ENCODE results near the gene SORBS1. TPM values are rescaled to one million over a fixed set of nuclear protein-coding genes. Genes with fewer than 3 reads are reported as not detected.

Gene SORBS1
- polyA plus RNA-seq, 1 donor from 2014 or later, result 39.5 TPM

DNA sequence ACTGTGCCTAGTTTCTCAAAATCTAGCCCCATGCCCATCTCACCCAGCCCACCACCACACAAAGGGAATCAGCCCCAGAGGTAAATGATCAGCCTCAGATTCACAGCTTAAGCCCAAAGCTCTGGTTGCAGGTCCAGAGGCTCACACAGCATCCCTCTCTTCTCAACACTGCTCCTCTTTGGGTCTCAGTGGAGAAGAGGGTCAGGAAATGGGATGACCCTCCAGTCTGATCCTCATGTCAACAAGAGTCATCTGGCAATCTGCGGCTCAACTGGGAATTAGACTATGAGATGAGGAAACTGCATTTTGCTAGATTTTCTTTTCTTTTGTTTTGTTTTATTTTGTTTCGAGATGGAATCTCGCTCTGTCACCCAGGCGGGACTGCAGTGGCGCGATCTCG lies 144.2 kb downstream of the SORBS1 start:
- Histone ChIP-seq H3K79me2 (replicated peaks; ENCODE audit: insufficient read depth, low read length) (no peaks in the 10 kb centered on the region), H3K4me3 (ENCODE audit: low read length) (no peak overlapping the region), H3K4me2 (ENCODE audit: low read length) (no peak overlapping the region), H3K36me3 (ENCODE audit: insufficient read depth, low read length) (peaks cover 5% of the 10 kb centered on the region), H4K20me1 (ENCODE audit: insufficient read depth) (no peaks in the 10 kb centered on the region), H3K9me2 (ENCODE audit: insufficient read depth, low read length) (no peaks in the 10 kb centered on the region), H3F3A (ENCODE audit: insufficient read depth, low read length, poor library complexity, severe bottlenecking) (no peaks in the 10 kb centered on the region), H3K27ac (ENCODE audit: low read length) (no peak overlapping the region), H2AFZ (ENCODE audit: low read depth, low read length) (no peak overlapping the region), H3K9me3 (ENCODE audit: low read length) (no peaks in the 10 kb centered on the region), H3K9ac (ENCODE audit: low read length) (no peak overlapping the region), H3K27me3 (ENCODE audit: insufficient read depth, low read depth, low read length) (no peaks in the 10 kb centered on the region)
- no peak for TF ChIP-seq CTCF (IDR thresholded peaks at IDR 0.05; ENCODE audit: poor library complexity, severe bottlenecking)
- TF ChIP-seq MXI1 (conservative IDR thresholded peaks at IDR 0.05; ENCODE audit: poor library complexity, severe bottlenecking), result no peak
- no peak for TF ChIP-seq POLR2AphosphoS5 (IDR thresholded peaks at IDR 0.05)
- TF ChIP-seq TAF1 (IDR thresholded peaks at IDR 0.05; ENCODE audit: low read depth), result no peak
- TF ChIP-seq SMC3 (conservative IDR thresholded peaks at IDR 0.05; ENCODE audit: poor library complexity), result no peak
- TF ChIP-seq, protein P1, sequence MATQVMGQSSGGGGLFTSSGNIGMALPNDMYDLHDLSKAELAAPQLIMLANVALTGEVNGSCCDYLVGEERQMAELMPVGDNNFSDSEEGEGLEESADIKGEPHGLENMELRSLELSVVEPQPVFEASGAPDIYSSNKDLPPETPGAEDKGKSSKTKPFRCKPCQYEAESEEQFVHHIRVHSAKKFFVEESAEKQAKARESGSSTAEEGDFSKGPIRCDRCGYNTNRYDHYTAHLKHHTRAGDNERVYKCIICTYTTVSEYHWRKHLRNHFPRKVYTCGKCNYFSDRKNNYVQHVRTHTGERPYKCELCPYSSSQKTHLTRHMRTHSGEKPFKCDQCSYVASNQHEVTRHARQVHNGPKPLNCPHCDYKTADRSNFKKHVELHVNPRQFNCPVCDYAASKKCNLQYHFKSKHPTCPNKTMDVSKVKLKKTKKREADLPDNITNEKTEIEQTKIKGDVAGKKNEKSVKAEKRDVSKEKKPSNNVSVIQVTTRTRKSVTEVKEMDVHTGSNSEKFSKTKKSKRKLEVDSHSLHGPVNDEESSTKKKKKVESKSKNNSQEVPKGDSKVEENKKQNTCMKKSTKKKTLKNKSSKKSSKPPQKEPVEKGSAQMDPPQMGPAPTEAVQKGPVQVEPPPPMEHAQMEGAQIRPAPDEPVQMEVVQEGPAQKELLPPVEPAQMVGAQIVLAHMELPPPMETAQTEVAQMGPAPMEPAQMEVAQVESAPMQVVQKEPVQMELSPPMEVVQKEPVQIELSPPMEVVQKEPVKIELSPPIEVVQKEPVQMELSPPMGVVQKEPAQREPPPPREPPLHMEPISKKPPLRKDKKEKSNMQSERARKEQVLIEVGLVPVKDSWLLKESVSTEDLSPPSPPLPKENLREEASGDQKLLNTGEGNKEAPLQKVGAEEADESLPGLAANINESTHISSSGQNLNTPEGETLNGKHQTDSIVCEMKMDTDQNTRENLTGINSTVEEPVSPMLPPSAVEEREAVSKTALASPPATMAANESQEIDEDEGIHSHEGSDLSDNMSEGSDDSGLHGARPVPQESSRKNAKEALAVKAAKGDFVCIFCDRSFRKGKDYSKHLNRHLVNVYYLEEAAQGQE (IDR thresholded peaks at IDR 0.05; ENCODE audit: borderline replicate concordance), result no peak
- no peak for TF ChIP-seq EP300 (conservative IDR thresholded peaks at IDR 0.05; ENCODE audit: poor library complexity, severe bottlenecking)
- TF ChIP-seq EZH2 (IDR thresholded peaks at IDR 0.05; ENCODE audit: borderline replicate concordance, insufficient read depth, low read length, poor library complexity, severe bottlenecking), result no peak
- no peak for TF ChIP-seq RAD21 (conservative IDR thresholded peaks at IDR 0.05)

DNA sequence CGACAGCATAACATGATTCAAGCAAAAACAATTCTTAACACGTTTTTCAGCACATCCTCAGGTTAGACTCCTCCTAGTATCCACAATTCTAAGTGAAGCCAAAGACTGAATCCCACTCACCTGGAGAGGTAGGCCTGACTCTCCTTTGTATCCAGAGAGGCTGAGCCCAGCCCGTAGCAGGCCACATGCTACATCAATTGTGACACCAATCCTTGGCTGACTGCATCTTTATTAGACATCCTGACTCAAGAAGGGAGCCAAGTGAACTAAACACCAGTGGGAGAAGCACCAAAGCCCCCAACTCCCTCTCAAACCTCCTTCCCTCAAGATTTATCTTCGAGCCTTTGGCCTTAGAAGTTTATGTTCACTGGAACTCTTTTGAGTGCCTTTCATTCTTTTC lies 144.9 kb downstream of the SORBS1 start:
- Histone ChIP-seq H3K27ac (ENCODE audit: low read length) (no peak overlapping the region), H3K9ac (ENCODE audit: low read length) (no peak overlapping the region), H3K4me3 (ENCODE audit: low read length) (no peak overlapping the region), H3K27me3 (ENCODE audit: insufficient read depth, low read depth, low read length) (no peaks in the 10 kb centered on the region), H2AFZ (ENCODE audit: low read depth, low read length) (no peak overlapping the region), H4K20me1 (ENCODE audit: insufficient read depth) (no peaks in the 10 kb centered on the region), H3K9me2 (ENCODE audit: insufficient read depth, low read length) (no peaks in the 10 kb centered on the region), H3K4me2 (ENCODE audit: low read length) (no peak overlapping the region), H3K9me3 (ENCODE audit: low read length) (no peaks in the 10 kb centered on the region), H3K36me3 (ENCODE audit: insufficient read depth, low read length) (peaks cover 5% of the 10 kb centered on the region), H3F3A (ENCODE audit: insufficient read depth, low read length, poor library complexity, severe bottlenecking) (no peaks in the 10 kb centered on the region), H3K79me2 (replicated peaks; ENCODE audit: insufficient read depth, low read length) (no peaks in the 10 kb centered on the region)
- TF ChIP-seq SMC3 (conservative IDR thresholded peaks at IDR 0.05; ENCODE audit: poor library complexity), result no peak
- TF ChIP-seq RAD21 (conservative IDR thresholded peaks at IDR 0.05), result no peak
- TF ChIP-seq POLR2AphosphoS5 (IDR thresholded peaks at IDR 0.05), result no peak

GRCh38 chr10:95415621-95416031 lies 145.5 kb downstream of the SORBS1 start:
- H3K4me2 ChIP-seq (ENCODE audit: low read length), result no peak overlapping the region
- H3K9me3 ChIP-seq (ENCODE audit: low read length), result no peaks in the 10 kb centered on the region
- H3K36me3 ChIP-seq (ENCODE audit: insufficient read depth, low read length), result peaks cover 5% of the 10 kb centered on the region
- no peaks in the 10 kb centered on the region for H3K79me2 ChIP-seq (replicated peaks; ENCODE audit: insufficient read depth, low read length)
- H2AFZ ChIP-seq (ENCODE audit: low read depth, low read length), result no peak overlapping the region
- H4K20me1 ChIP-seq (ENCODE audit: insufficient read depth), result no peaks in the 10 kb centered on the region
- H3K27ac ChIP-seq (ENCODE audit: low read length), result no peak overlapping the region
- no peak overlapping the region for H3K9ac ChIP-seq (ENCODE audit: low read length)
- H3K4me3 ChIP-seq (ENCODE audit: low read length), result no peak overlapping the region
- H3F3A ChIP-seq (ENCODE audit: insufficient read depth, low read length, poor library complexity, severe bottlenecking), result no peaks in the 10 kb centered on the region
- H3K27me3 ChIP-seq (ENCODE audit: insufficient read depth, low read depth, low read length), result no peaks in the 10 kb centered on the region
- TF ChIP-seq, protein P1 (IDR thresholded peaks at IDR 0.05; ENCODE audit: borderline replicate concordance), result no peak
- no peak for TF ChIP-seq EP300 (conservative IDR thresholded peaks at IDR 0.05; ENCODE audit: poor library complexity, severe bottlenecking)
- no peak for TF ChIP-seq POLR2AphosphoS5 (IDR thresholded peaks at IDR 0.05)
- no peak for TF ChIP-seq MXI1 (conservative IDR thresholded peaks at IDR 0.05; ENCODE audit: poor library complexity, severe bottlenecking)
- no peak for TF ChIP-seq EZH2 (IDR thresholded peaks at IDR 0.05; ENCODE audit: borderline replicate concordance, insufficient read depth, low read length, poor library complexity, severe bottlenecking)
- TF ChIP-seq TAF1 (IDR thresholded peaks at IDR 0.05; ENCODE audit: low read depth), result no peak
- no peak for TF ChIP-seq RAD21 (conservative IDR thresholded peaks at IDR 0.05)
- TF ChIP-seq SMC3 (conservative IDR thresholded peaks at IDR 0.05; ENCODE audit: poor library complexity), result no peak
- no peak for TF ChIP-seq CTCF (IDR thresholded peaks at IDR 0.05; ENCODE audit: poor library complexity, severe bottlenecking)
- no peaks in the 10 kb centered on the region for H3K9me2 ChIP-seq (ENCODE audit: insufficient read depth, low read length)

Measured in neural cell (in vitro differentiated cells).